Cardiac septum (tissue), 1 donor: ENCODE results near the gene CHAC2. TPM values are rescaled to one million over a fixed set of nuclear protein-coding genes. Genes with fewer than 3 reads are reported as not detected.

ENCODE experiments used
- DNase-seq: peaks from one replicate; pipeline ENCODE4 v3.0.0-alpha.2; 2020; ENCODE audit warnings: low spot score
- intact Hi-C: fragments of 100-400 bp; cut with DNase I; formaldehyde crosslinking; loops from one replicate; pipeline ENCODE4 v1.14.0; 2022
- total RNA-seq: library from RNA; stranded (reverse); fragmentation: NEBNext Ultra II Directional; extraction: Animal tissue kit (Norgen Biotek cat#: 25700); gene quantifications from one replicate; pipeline ENCODE4 v1.2.1, GENCODE V29; 2021
- donor health status: DM: no; HTN: no; CAD: no.

Gene CHAC2
- total RNA-seq, 1 donor from 2014 or later: 1.4 TPM

- intact Hi-C loops: no loop called here
- no peak for DNase-seq
These were observed 1.8 kb downstream of the CHAC2 start for GRCh38 chr2:53769318-53769945.

- intact Hi-C loops: no loop called here
- DNase-seq: no peak
These were observed 2.7 kb downstream of the CHAC2 start for GRCh38 chr2:53770264-53770663.

GRCh38 chr2:53777134-53777533, 9.5 kb downstream of the CHAC2 start:
- DNase-seq: no peak
- intact Hi-C loops: no loop called here

GRCh38 chr2:53778536-53779162, 11.0 kb downstream of the CHAC2 start:
- intact Hi-C loops: no loop called here
- no peak for DNase-seq

GRCh38 chr2:53780056-53780455, 12.5 kb downstream of the CHAC2 start:
- DNase-seq: no peak
- intact Hi-C loops: no loop called here

- intact Hi-C loops: no loop called here
- no peak for DNase-seq
These were observed 15.1 kb downstream of the CHAC2 start for GRCh38 chr2:53782676-53783075.

GRCh38 chr2:53784436-53784835, 16.8 kb downstream of the CHAC2 start:
- intact Hi-C loops: no loop called here
- no peak for DNase-seq

GRCh38 chr2:53785366-53785765, 17.8 kb downstream of the CHAC2 start:
- intact Hi-C loops: no loop called here
- no peak for DNase-seq

GRCh38 chr2:53786352-53786704, 18.7 kb downstream of the CHAC2 start:
- no peak for DNase-seq
- intact Hi-C loops: loop anchor here (2.0 kb wide), 1 partner anchor 20 kb away; the partner anchor contains the start of gene CHAC2

- intact Hi-C loops: loop anchor here (2.0 kb wide), 1 partner anchor 20 kb away; the partner anchor contains the start of gene CHAC2
- peak; percentile 95 for DNase-seq
These were observed 19.4 kb downstream of the CHAC2 start, which contains the start of the genes ASB3 and ERLEC1 for GRCh38 chr2:53786705-53787613. ASB3 (minus strand) TSS chr2:53786953; CDS start chr2:53765572, 21,381 bp downstream. ERLEC1 (plus strand) TSS chr2:53787044; CDS start chr2:53787211, 167 bp downstream.

- DNase-seq: no peak
- intact Hi-C loops: loop anchor here (2.0 kb wide), 1 partner anchor 21 kb away; the partner anchor contains the start of gene CHAC2
These were observed 20.1 kb downstream of the CHAC2 start for GRCh38 chr2:53787614-53788289.

GRCh38 chr2:53793261-53793660, 25.7 kb downstream of the CHAC2 start:
- intact Hi-C loops: no loop called here
- DNase-seq: no peak

GRCh38 chr2:53793821-53794220, 26.2 kb downstream of the CHAC2 start:
- no peak for DNase-seq
- intact Hi-C loops: no loop called here

GRCh38 chr2:53801547-53801946, 33.9 kb downstream of the CHAC2 start:
- DNase-seq: no peak
- intact Hi-C loops: no loop called here

GRCh38 chr2:53802617-53803151, 35.1 kb downstream of the CHAC2 start:
- DNase-seq: no peak
- intact Hi-C loops: no loop called here

GRCh38 chr2:53811601-53812000, 44.0 kb downstream of the CHAC2 start:
- no peak for DNase-seq
- intact Hi-C loops: no loop called here

GRCh38 chr2:53813151-53813550, 45.5 kb downstream of the CHAC2 start:
- no peak for DNase-seq
- intact Hi-C loops: no loop called here

- DNase-seq: no peak
- intact Hi-C loops: no loop called here
These were observed 51.3 kb downstream of the CHAC2 start for GRCh38 chr2:53818854-53819435.

- intact Hi-C loops: no loop called here
- DNase-seq: no peak
These were observed 52.0 kb downstream of the CHAC2 start for GRCh38 chr2:53819634-53820033.
